Hepatocyte (in vitro differentiated cells): Measurements from ENCODE around the gene ITGA11.

ENCODE experiments used
- CTCF ChIP-seq: fragments of 200-600 bp; sonication (generic); IDR thresholded peaks from 2 replicates; pipeline ENCODE4 v1.5.1; 2016; ENCODE audit warnings: antibody characterized with exemption, mild to moderate bottlenecking; ENCODE audit not compliant: poor library complexity
- EZH2 ChIP-seq: fragments of 200-600 bp; sonication (generic); IDR thresholded peaks from 2 replicates; pipeline ENCODE4 v1.6.1; 2016; ENCODE audit warnings: antibody characterized with exemption, mild to moderate bottlenecking, borderline replicate concordance
- EZH2phosphoT487 ChIP-seq: fragments of 200-600 bp; sonication (generic); IDR thresholded peaks from one replicate; pipeline ENCODE4 v1.6.1; 2018; ENCODE audit warnings: antibody characterized with exemption, mild to moderate bottlenecking, low read depth, moderate library complexity; ENCODE audit not compliant: unreplicated experiment, severe bottlenecking

DNA sequence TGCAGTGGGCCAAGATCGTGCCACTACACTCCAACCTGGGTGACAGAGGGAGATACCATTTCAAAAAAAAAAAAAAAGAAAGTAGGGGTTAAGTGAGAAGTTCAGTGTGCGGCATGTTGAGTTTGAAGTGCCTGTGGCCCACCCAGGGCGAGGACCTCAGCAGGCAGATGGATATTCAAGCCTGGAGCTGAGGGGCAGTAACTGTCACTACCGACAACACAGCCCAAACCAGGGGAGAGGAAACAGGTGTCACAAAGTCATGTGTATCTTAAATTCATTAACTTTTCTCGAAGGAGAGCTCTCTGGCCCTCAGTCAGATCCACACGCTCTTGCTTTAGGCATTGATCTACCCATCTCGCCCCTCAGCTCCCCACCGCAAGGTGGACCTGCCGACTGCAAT, 109.2 kb downstream of the ITGA11 start:
- no peak for TF ChIP-seq CTCF
- TF ChIP-seq EZH2phosphoT487: no peak
- TF ChIP-seq EZH2: no peak
